ENCODE results near the gene IGLL1. TPM values are rescaled to one million over a fixed set of nuclear protein-coding genes. Genes with fewer than 3 reads are reported as not detected.
A peak's percentile ranks its signal among the peaks of the same experiment; 100 is the strongest.
"Not testable (repeated sequence)": the region's sequence is repeated elsewhere in the genome, so short reads cannot be mapped to it uniquely, and the experiment has no call there.

IGLL1 gene
- not detected for total RNA-seq
- long read RNA-seq: 0 reads

GRCh38 chr22:23579870-23580575 is at the start of gene IGLL1:
Gene IGLL1, minus strand, starts transcription at chr22:23580290. Its CDS starts 100 bp downstream, at chr22:23580190.
- ATAC-seq (peak in 1 of 2 donors; percentile 25), DNase-seq (no peak)
- H3K27ac ChIP-seq: no peak within 1 kb of the TSS
- no peaks in the 10 kb centered on the region for H3K9me3 ChIP-seq
- no peak for TF ChIP-seq CTCF (IDR thresholded peaks at IDR 0.05)
- H3K27me3 ChIP-seq (ENCODE audit: low read depth): peaks cover 12% of the 10 kb centered on the region
- no peaks in the 10 kb centered on the region for H3K4me1 ChIP-seq
- intact Hi-C loops (cut with DNase I): no loop called here
- H3K4me3 ChIP-seq: no peak within 1 kb of the TSS
- H3K36me3 ChIP-seq: no peaks in the 10 kb centered on the region

DNA sequence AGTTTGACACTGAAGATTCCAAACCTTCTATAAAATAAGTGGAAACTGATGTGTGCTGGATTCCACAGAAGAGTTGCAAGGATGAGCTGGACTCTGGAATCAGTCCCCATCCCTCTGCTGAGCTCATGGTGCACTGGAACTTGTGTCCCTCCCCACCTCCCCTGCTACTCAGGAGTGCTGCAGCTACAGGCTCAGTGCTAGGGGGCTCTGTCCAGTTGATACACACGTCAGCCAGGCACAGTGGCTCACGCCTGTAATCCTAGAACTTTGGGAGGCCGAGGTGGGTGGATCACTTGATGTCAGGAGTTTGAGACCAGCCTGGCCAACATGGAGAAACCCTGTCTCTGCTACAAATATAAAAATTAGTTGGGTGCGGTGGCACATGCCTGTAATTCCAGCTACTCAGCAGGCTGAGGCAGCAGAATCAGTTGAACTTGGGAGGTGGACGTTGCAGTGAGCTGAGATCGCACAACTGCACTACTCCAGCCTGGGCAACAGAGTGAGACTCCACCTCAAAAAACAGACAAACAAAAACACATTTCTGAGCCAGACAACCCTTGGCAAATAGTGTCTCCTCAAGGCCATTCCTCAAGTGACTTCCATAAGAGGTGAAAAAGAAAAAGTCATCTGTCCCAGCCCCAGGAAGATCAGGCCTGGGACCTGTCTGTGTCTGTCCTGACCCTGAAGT is 48.1 kb upstream of the IGLL1 start:
- H3K9me3 ChIP-seq; H3K36me3 ChIP-seq; H3K4me3 ChIP-seq; H3K27ac ChIP-seq; H3K4me1 ChIP-seq; intact Hi-C loops (cut with DNase I); DNase-seq; ATAC-seq; H3K27me3 ChIP-seq (ENCODE audit: low read depth): not testable (repeated sequence)

DNA sequence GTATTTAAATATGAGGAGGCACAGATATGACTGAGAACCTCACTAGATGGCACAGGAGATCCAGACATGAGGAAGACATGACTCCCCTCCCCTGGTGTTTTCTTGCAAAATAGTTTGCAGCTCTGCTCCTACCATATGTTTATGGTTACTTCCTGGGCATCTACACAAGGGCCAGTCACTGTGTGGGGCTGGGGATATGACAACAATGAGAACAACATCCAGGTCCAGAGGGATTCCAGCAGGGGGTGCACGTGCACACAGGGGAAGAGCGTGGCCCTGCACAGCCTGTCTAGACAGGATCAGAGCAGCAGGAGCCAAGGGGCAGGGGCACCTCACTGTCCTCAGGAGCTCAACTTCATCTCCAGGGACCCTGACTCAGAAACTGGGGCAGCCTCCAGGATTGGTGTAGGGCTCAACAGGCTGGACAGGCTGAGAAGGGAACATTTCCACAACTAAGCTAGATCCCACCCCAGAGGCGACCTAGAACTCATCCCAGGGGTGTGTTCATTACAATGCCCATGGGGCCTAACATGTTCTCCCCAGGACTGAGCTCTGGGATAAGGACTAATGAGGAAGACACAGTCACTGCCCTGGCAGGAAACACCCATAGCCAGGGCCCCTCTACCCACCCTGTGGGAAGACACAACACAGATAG is 47.4 kb upstream of the IGLL1 start:
- DNase-seq: peak; percentile 52
- peak; percentile 61 to 78 for ATAC-seq
- TF ChIP-seq CTCF (IDR thresholded peaks at IDR 0.05): peak; percentile 21
- H3K27me3 ChIP-seq (ENCODE audit: low read depth); H3K4me1 ChIP-seq; H3K9me3 ChIP-seq; H3K27ac ChIP-seq; intact Hi-C loops (cut with DNase I); H3K4me3 ChIP-seq; H3K36me3 ChIP-seq: not testable (repeated sequence)

GRCh38 chr22:23626286-23626975 is 46.3 kb upstream of the IGLL1 start:
- no peak for ATAC-seq
- intact Hi-C loops (cut with DNase I): no loop called here
- no peak overlapping the region for H3K27ac ChIP-seq

GRCh38 chr22:23622634-23623033 is 42.5 kb upstream of the IGLL1 start:
- no peak overlapping the region for H3K27ac ChIP-seq
- no peak for TF ChIP-seq CTCF (IDR thresholded peaks at IDR 0.05)
- ATAC-seq (no peak), DNase-seq (no peak)
- H3K27me3 ChIP-seq (ENCODE audit: low read depth): no peaks in the 10 kb centered on the region
- no peaks in the 10 kb centered on the region for H3K4me1 ChIP-seq
- intact Hi-C loops (cut with DNase I): no loop called here
- no peaks in the 10 kb centered on the region for H3K36me3 ChIP-seq
- no peaks in the 10 kb centered on the region for H3K9me3 ChIP-seq
- H3K4me3 ChIP-seq: no peak overlapping the region

More at GRCh38 chr22:23626286-23626975, 46.3 kb upstream of the IGLL1 start:
- H3K36me3 ChIP-seq: no peaks in the 10 kb centered on the region
- no peak overlapping the region for H3K4me3 ChIP-seq
- no peaks in the 10 kb centered on the region for H3K4me1 ChIP-seq
- no peak for DNase-seq
- H3K27me3 ChIP-seq (ENCODE audit: low read depth): no peaks in the 10 kb centered on the region
- no peak for TF ChIP-seq CTCF (IDR thresholded peaks at IDR 0.05)
- no peaks in the 10 kb centered on the region for H3K9me3 ChIP-seq

GRCh38 chr22:23621916-23622315 is 41.8 kb upstream of the IGLL1 start:
- H3K27ac ChIP-seq; intact Hi-C loops (cut with DNase I); H3K27me3 ChIP-seq (ENCODE audit: low read depth); H3K4me3 ChIP-seq; ATAC-seq; H3K36me3 ChIP-seq; H3K4me1 ChIP-seq; DNase-seq; H3K9me3 ChIP-seq: not testable (repeated sequence)
